IgD-negative memory B cell (primary cell): ENCODE measurements around the gene ZNF24. TPM values are rescaled to one million over a fixed set of nuclear protein-coding genes. Genes with fewer than 3 reads are reported as not detected.

ENCODE experiments used
- H3K27ac Mint-ChIP-seq, 3 donors: one replicate each; pipeline ENCODE4 v1.8.0; 2020 to 2022; ENCODE audit warnings: mild to moderate bottlenecking in 3 of 3, mixed read lengths in 3 of 3, moderate library complexity in 1 of 3
- H3K27me3 Mint-ChIP-seq: one replicate; pipeline ENCODE4 v1.8.0; 2021; ENCODE audit warnings: mixed read lengths
- H3K36me3 Mint-ChIP-seq: one replicate; pipeline ENCODE4 v1.8.0; 2020; ENCODE audit warnings: mild to moderate bottlenecking, mixed read lengths
- H3K4me1 Mint-ChIP-seq, 3 donors: one replicate each; pipeline ENCODE4 v1.8.0; 2020 to 2022; ENCODE audit warnings: mixed read lengths in 3 of 3, mild to moderate bottlenecking in 1 of 3
- H3K4me3 Mint-ChIP-seq, 4 donors: one replicate each; pipeline ENCODE4 v1.8.0; 2020 to 2022; ENCODE audit warnings: mild to moderate bottlenecking in 4 of 4, mixed read lengths in 4 of 4, moderate library complexity in 3 of 4
- H3K9me3 Mint-ChIP-seq, 3 donors: one replicate each; pipeline ENCODE4 v1.8.0; 2020 to 2021; ENCODE audit warnings: mixed read lengths in 3 of 3, mild to moderate bottlenecking in 1 of 3
- polyA plus RNA-seq: library from polyadenylated mRNA; unstranded; fragments of 300-500 nt; fragmentation: Illumina TruSeq; gene quantifications from one replicate; pipeline ENCODE4 v1.2.3, GENCODE V29; 2021

ZNF24 gene
- 86.9 TPM for polyA plus RNA-seq

DNA sequence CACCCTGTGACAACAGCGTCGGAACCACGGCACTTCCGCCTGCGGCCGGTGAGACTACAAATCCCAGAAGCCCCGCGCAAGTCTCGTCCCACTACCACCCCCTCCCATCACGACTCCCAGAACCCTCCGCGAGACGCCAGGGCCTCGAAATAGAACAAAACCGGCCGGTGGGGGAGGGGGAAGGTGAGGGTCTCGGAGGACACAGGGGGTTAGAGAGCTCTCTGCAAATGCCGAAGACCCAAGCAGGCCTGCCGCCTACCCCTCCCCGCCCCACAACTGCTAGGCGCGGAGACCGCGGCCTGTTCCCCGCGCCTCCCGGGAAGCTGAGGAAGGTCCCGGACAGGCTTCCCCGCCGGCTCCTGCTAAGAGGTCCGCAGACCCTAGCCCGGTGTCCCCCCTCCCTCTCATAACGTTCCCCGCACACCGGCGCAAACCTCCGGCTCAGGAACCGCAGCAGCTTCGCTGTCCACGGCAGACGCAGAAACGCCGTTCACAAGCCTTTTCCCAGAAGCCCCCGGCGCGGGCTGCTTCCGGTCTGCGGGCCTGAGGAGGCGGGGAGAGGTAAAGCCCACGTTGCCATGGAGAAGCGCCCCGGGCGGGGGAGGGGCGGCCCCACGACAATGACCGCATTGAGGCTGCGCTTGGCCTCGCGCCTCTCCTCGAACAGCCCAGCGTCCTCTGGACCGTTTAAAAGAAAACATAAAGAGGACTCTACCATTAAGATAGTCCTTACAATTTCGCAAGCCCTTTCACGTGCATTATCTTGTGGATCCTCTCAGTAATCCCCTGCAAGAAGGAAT lies at the start of gene ZNF24:
TSS of gene ZNF24 (minus strand) at position 485 of the 800 bp plus-strand sequence. CDS start 3,770 bp downstream, outside the sequence.
- Mint-ChIP-seq H3K9me3 (no peaks in the 10 kb centered on the region), H3K4me3 (peak within 1 kb of the TSS; percentile 93 to 98 (median 97)), H3K4me1 (peaks cover 35 to 48% (median 40%) of the 10 kb centered on the region in 3 donors), H3K27me3 (no peaks in the 10 kb centered on the region), H3K27ac (peak within 1 kb of the TSS; percentile 98), H3K36me3 (no peaks in the 10 kb centered on the region)

GRCh38 chr18:35393716-35394115 lies 49.5 kb upstream of the ZNF24 start:
- H3K36me3 Mint-ChIP-seq = peaks cover 2% of the 10 kb centered on the region
- H3K9me3 Mint-ChIP-seq = peaks cover 0 to 2% (median 0%) of the 10 kb centered on the region in 3 donors
- H3K27me3 Mint-ChIP-seq = peaks cover 15% of the 10 kb centered on the region
- H3K27ac Mint-ChIP-seq = no peak overlapping the region
- no peak overlapping the region for H3K4me3 Mint-ChIP-seq
- no peaks in the 10 kb centered on the region for H3K4me1 Mint-ChIP-seq

- H3K36me3 Mint-ChIP-seq = peaks cover 2% of the 10 kb centered on the region
- peaks cover 14% of the 10 kb centered on the region for H3K27me3 Mint-ChIP-seq
- H3K4me3 Mint-ChIP-seq = no peak overlapping the region
- peaks cover 0 to 2% (median 0%) of the 10 kb centered on the region in 3 donors for H3K9me3 Mint-ChIP-seq
- no peaks in the 10 kb centered on the region for H3K4me1 Mint-ChIP-seq
- no peak overlapping the region for H3K27ac Mint-ChIP-seq
Observed at GRCh38 chr18:35392375-35392774, 48.2 kb upstream of the ZNF24 start.

DNA sequence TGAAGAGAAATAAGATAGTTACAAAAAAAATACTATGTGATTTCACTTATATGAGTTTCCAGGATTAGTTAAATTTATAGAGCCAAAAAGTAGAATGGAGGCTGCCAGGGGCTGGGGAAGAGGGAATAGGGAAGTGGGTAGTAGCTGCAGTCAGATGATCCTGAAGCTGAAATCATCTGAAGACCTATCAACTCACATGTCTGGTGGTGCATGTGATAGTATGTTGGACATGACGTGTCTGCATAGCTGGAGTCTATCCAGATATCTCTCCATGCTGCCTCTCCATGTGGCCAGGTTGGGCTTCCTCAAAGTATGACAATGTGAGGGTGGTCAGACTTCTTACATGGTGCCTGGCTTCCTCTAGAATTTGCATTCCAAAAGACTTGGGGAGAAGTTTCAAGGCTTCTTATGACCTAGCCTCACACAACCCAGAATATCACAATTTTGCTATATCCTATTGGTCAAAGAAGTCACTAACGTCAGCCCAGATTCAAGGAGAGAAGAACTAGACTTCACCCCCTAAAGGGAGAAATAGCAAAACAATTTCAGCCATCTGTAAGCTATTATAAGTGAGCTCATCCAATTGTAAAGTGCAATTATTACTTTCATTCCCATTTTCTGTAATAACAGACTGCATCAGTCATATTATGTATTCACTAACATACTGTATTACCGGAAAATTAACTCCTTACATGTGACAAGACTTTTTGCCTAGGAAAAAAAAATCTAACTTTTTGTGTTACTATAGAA lies 46.9 kb upstream of the ZNF24 start:
- H3K4me1 Mint-ChIP-seq = peaks cover 0 to 5% (median 4%) of the 10 kb centered on the region in 3 donors

DNA sequence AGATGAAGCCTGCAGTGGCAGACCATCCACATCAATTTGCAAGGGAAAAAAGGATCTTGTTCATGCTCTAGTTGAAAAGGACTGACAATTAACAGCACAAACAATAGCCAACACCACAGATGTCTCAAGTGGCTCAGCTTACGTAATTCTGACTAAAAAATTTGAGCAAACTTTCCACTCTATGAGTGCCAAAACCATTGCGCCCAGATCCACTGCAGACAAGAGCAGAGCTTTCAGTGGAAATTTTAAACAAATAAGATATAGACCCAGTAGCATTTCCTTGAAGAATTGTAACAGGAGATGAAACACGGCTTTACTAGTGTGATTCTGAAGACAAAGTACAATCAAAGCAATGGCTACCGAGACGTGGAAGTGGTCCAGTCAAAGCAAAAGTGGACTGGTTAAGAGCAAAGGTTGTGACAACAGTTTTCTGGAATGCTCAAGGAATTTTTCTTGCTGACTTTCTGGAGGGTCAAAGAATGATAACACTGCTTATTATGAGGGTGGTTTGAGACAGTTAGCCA lies 44.9 kb upstream of the ZNF24 start:
- Mint-ChIP-seq H3K27me3 (peaks cover 14% of the 10 kb centered on the region), H3K4me3 (no peak overlapping the region), H3K9me3 (peaks cover 0 to 2% (median 0%) of the 10 kb centered on the region in 3 donors), H3K36me3 (no peaks in the 10 kb centered on the region), H3K4me1 (peaks cover 0 to 5% (median 4%) of the 10 kb centered on the region in 3 donors), H3K27ac (no peak overlapping the region)

More for the DNA sequence above, 46.9 kb upstream of the ZNF24 start:
- Mint-ChIP-seq H3K9me3 (peaks cover 0 to 2% (median 0%) of the 10 kb centered on the region in 3 donors), H3K36me3 (no peaks in the 10 kb centered on the region), H3K27ac (no peak overlapping the region), H3K4me3 (no peak overlapping the region), H3K27me3 (peaks cover 13% of the 10 kb centered on the region)

- no peak overlapping the region for H3K27ac Mint-ChIP-seq
- H3K9me3 Mint-ChIP-seq = peaks cover 0 to 2% (median 2%) of the 10 kb centered on the region in 3 donors
- H3K36me3 Mint-ChIP-seq = no peaks in the 10 kb centered on the region
- no peak overlapping the region for H3K4me3 Mint-ChIP-seq
- H3K4me1 Mint-ChIP-seq = peaks cover 0 to 5% (median 4%) of the 10 kb centered on the region in 3 donors
- H3K27me3 Mint-ChIP-seq = peaks cover 15% of the 10 kb centered on the region
Observed at GRCh38 chr18:35387152-35387571, 42.9 kb upstream of the ZNF24 start.

GRCh38 chr18:35386600-35387100 lies 42.4 kb upstream of the ZNF24 start:
- Mint-ChIP-seq H3K27ac (no peak overlapping the region), H3K4me1 (peaks cover 0 to 5% (median 4%) of the 10 kb centered on the region in 3 donors), H3K9me3 (peaks cover 0 to 4% (median 2%) of the 10 kb centered on the region in 3 donors), H3K27me3 (peaks cover 15% of the 10 kb centered on the region), H3K4me3 (peak overlapping the region in 1 of 4 donors; percentile 75), H3K36me3 (no peaks in the 10 kb centered on the region)

GRCh38 chr18:35383136-35383535 lies 38.9 kb upstream of the ZNF24 start:
- H3K36me3 Mint-ChIP-seq = peaks cover 1% of the 10 kb centered on the region
- no peak overlapping the region for H3K27ac Mint-ChIP-seq
- peaks cover 0 to 5% (median 4%) of the 10 kb centered on the region in 3 donors for H3K4me1 Mint-ChIP-seq
- no peak overlapping the region for H3K4me3 Mint-ChIP-seq
- H3K9me3 Mint-ChIP-seq = peaks cover 2 to 4% (median 2%) of the 10 kb centered on the region in 3 donors
- H3K27me3 Mint-ChIP-seq = peaks cover 9% of the 10 kb centered on the region

DNA sequence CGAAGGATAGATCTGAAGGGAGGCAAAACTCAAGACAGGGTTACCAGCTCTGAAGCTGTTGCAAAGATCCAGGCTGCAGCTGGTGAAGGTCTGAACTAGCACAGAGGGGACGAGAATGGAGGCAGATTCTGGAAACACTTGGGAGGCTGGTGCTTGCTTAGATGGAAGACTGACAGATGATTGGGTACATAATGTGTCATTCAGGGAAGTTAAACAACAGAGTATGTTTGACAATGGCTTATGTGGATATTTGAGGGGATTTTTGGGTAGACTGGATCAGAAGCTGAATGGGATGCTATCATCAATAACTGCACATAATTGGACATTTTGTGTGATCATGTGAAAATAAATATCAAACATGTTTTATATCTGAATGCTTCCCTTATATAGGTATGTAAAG lies 35.2 kb upstream of the ZNF24 start:
- Mint-ChIP-seq H3K9me3 (peaks cover 2 to 4% (median 2%) of the 10 kb centered on the region in 3 donors), H3K27me3 (peaks cover 5% of the 10 kb centered on the region), H3K27ac (no peak overlapping the region), H3K4me3 (peak overlapping the region in 2 of 4 donors; percentile 45 to 66), H3K4me1 (peaks cover 3 to 9% (median 8%) of the 10 kb centered on the region in 3 donors), H3K36me3 (peaks cover 1% of the 10 kb centered on the region)

- Mint-ChIP-seq H3K36me3 (peaks cover 3% of the 10 kb centered on the region), H3K27me3 (peaks cover 3% of the 10 kb centered on the region), H3K4me3 (peak overlapping the region; percentile 2 to 66 (median 22)), H3K27ac (peak overlapping the region in 1 of 3 donors; percentile 16), H3K4me1 (peaks cover 3 to 9% (median 8%) of the 10 kb centered on the region in 3 donors), H3K9me3 (peaks cover 2 to 4% (median 2%) of the 10 kb centered on the region in 3 donors)
Observed at GRCh38 chr18:35378574-35378896, 34.3 kb upstream of the ZNF24 start.

GRCh38 chr18:35377875-35378573 lies 33.8 kb upstream of the ZNF24 start:
- Mint-ChIP-seq H3K27me3 (peaks cover 2% of the 10 kb centered on the region), H3K4me3 (peak overlapping the region; percentile 85 to 96 (median 91)), H3K9me3 (peaks cover 2 to 4% (median 2%) of the 10 kb centered on the region in 3 donors), H3K4me1 (peaks cover 3 to 9% (median 8%) of the 10 kb centered on the region in 3 donors), H3K36me3 (peaks cover 5% of the 10 kb centered on the region), H3K27ac (peak overlapping the region in 2 of 3 donors; percentile 59 to 97)

DNA sequence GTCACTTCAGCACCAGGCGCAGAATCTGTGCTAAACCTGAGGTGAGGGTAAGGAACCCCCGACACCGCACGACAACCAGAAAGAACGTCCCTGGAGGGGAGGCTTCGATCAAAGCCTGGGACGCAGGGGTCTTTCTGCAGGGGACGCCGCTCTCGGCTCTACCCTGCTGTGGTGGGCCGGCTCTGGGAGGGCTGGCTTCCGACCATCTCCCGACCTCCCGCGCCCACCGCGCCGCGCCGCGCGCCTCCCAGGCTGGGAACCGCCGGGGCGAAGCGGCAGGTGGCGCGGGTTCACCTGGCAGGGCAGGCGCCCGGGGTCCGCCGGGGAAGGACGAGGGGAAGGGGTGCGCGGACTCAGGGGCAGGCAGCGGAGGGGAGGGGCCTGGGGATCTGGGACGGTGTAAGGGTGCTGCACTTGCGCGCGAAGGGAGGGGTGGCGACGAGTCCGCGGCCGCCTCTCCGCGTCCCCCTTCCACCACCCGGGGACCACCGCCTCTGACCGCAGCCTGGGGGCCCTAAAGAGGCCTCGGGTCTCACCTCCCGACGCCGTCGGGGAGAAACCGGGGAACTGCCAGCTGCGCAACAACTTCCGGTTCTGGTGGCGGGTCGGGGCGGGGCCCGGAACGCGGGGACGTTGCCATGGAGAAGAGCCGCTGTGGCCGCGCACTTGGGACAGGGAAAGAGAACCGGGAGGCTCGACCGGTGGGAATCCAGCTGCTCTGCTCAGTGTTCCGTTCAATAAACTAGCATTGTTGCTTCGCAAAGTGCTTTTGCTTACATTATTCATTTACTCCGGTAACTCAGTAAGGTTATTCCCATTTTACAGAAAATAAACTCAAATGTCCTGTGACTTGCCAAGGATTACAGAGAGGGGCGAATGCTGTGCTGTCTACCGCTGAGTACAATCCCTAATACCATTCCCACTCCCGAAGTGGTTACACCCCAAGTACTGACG lies 32.8 kb upstream of the ZNF24 start, which contains the start of gene ZNF396:
TSS of gene ZNF396 (minus strand) at position 596 of the 954 bp plus-strand sequence. CDS start 3,045 bp downstream, outside the sequence.
- Mint-ChIP-seq H3K36me3 (peaks cover 5% of the 10 kb centered on the region), H3K4me1 (peaks cover 3 to 9% (median 8%) of the 10 kb centered on the region in 3 donors), H3K27ac (peak within 1 kb of the TSS; percentile 79 to 97 (median 96)), H3K27me3 (peaks cover 2% of the 10 kb centered on the region), H3K4me3 (peak within 1 kb of the TSS; percentile 88 to 96 (median 94)), H3K9me3 (peaks cover 0 to 2% (median 0%) of the 10 kb centered on the region in 3 donors)

DNA sequence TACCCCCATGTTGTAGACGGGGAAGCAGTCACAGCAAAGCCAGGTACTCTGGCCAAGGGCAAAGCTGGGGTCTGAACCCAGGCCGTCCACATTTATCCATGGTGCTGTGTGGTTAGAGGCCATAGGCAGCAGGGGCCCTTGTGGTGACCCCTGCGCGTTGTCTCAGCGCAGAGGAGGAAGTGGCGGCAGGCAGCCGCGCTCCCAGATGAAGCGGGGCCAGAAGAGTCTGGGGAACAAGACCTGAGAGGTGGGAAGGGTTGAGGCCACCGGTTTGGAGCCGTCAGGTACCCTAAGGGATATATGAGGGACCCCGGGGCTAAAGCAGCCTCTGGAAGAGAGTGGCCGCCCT lies 32.1 kb upstream of the ZNF24 start:
- Mint-ChIP-seq H3K27ac (peak overlapping the region in 2 of 3 donors; percentile 79 to 97), H3K4me1 (peaks cover 3 to 9% (median 8%) of the 10 kb centered on the region in 3 donors), H3K4me3 (peak overlapping the region; percentile 88 to 96 (median 94)), H3K27me3 (peaks cover 2% of the 10 kb centered on the region), H3K9me3 (peaks cover 0 to 1% (median 0%) of the 10 kb centered on the region in 3 donors), H3K36me3 (peaks cover 4% of the 10 kb centered on the region)
